Liver (tissue), 9 donors: ENCODE measurements around the gene ANKRD60. TPM values are rescaled to one million over a fixed set of nuclear protein-coding genes. Genes with fewer than 3 reads are reported as not detected.

Source experiments
- DNase-seq: peaks from one replicate; pipeline ENCODE4 v3.0.0-alpha.2; 2017; ENCODE audit warnings: low spot score
- H3K27ac ChIP-seq, 2 donors: one replicate each; pipeline ENCODE4 v1.7.0; 2013; ENCODE audit warnings: inconsistent platforms in 2 of 2, low read length in 2 of 2, control low read depth in 1 of 2, low read depth in 1 of 2, mild to moderate bottlenecking in 1 of 2
- H3K27me3 ChIP-seq, 4 donors: one replicate each; pipeline versions ENCODE4 v1.6.1 to v1.7.0; 2013; ENCODE audit warnings: low read length in 3 of 4, inconsistent platforms in 1 of 4, mild to moderate bottlenecking in 1 of 4, moderate library complexity in 1 of 4; ENCODE audit not compliant: control insufficient read depth in 4 of 4, insufficient read depth in 4 of 4
- H3K36me3 ChIP-seq, 4 donors: one replicate each; pipeline versions ENCODE4 v1.6.1 to v1.7.0; 2013; ENCODE audit warnings: low read length in 3 of 4, mild to moderate bottlenecking in 3 of 4, low read depth in 1 of 4, moderate library complexity in 1 of 4; ENCODE audit not compliant: control insufficient read depth in 4 of 4, insufficient read depth in 3 of 4
- H3K4me1 ChIP-seq, 4 donors: one replicate each; pipeline versions ENCODE4 v1.6.1 to v1.7.0; 2013; ENCODE audit warnings: low read length in 3 of 4, mild to moderate bottlenecking in 3 of 4, moderate library complexity in 1 of 4; ENCODE audit not compliant: control insufficient read depth in 4 of 4, insufficient read depth in 4 of 4
- H3K4me3 ChIP-seq, 3 donors: one replicate each; pipeline versions ENCODE4 v1.6.1 to v1.7.0; 2013; ENCODE audit warnings: low read length in 3 of 3, control low read depth in 1 of 3, low read depth in 1 of 3, mild to moderate bottlenecking in 1 of 3
- H3K9ac ChIP-seq, 2 donors: one replicate each; pipeline ENCODE4 v1.7.0; 2013; ENCODE audit warnings: low read length in 2 of 2, mild to moderate bottlenecking in 2 of 2, moderate library complexity in 2 of 2, control low read depth in 1 of 2, low read depth in 1 of 2
- H3K9me3 ChIP-seq, 4 donors: one replicate each; pipeline versions ENCODE4 v1.6.1 to v1.7.0; 2013; ENCODE audit warnings: low read length in 3 of 4; ENCODE audit not compliant: control insufficient read depth in 4 of 4
- ATF3 ChIP-seq: IDR thresholded peaks from 2 replicates; pipeline ENCODE4 v1.6.1; 2016; ENCODE audit warnings: antibody characterized with exemption
- EGR1 ChIP-seq, 2 donors: IDR thresholded peaks; 2 replicates each; pipeline ENCODE4 v1.6.1; 2016 to 2018; ENCODE audit warnings: antibody characterized with exemption in 2 of 2, low read depth in 2 of 2
- FOXA1 ChIP-seq: IDR thresholded peaks from 2 replicates; pipeline ENCODE4 v1.6.1; 2016; ENCODE audit warnings: antibody characterized with exemption
- FOXA2 ChIP-seq: IDR thresholded peaks from 2 replicates; pipeline ENCODE4 v1.6.1; 2016; ENCODE audit warnings: antibody characterized with exemption
- GABPA ChIP-seq, 2 donors: IDR thresholded peaks in 1 of 2; conservative IDR thresholded peaks in 1 of 2; 2 replicates each; pipeline ENCODE4 v1.6.1; 2016; ENCODE audit warnings: antibody characterized with exemption in 2 of 2, mild to moderate bottlenecking in 1 of 2, moderate library complexity in 1 of 2
- HNF4A ChIP-seq, 2 donors: conservative IDR thresholded peaks; 2 replicates each; pipeline ENCODE4 v1.6.1; 2016; ENCODE audit warnings: antibody characterized with exemption in 2 of 2, mild to moderate bottlenecking in 2 of 2
- HNF4G ChIP-seq: IDR thresholded peaks from 2 replicates; pipeline ENCODE4 v1.6.1; 2016; ENCODE audit warnings: antibody characterized with exemption
- JUND ChIP-seq, 2 donors: IDR thresholded peaks; 2 replicates each; pipeline ENCODE4 v1.6.1; 2016; ENCODE audit warnings: antibody characterized with exemption in 2 of 2
- MAX ChIP-seq: IDR thresholded peaks from 2 replicates; pipeline ENCODE4 v1.6.1; 2016; ENCODE audit warnings: antibody characterized with exemption
- NR2F2 ChIP-seq: IDR thresholded peaks from 2 replicates; pipeline ENCODE4 v1.6.1; 2016; ENCODE audit warnings: antibody characterized with exemption
- RAD21 ChIP-seq, 2 donors: IDR thresholded peaks; 2 replicates each; pipeline ENCODE4 v1.6.1; 2016; ENCODE audit warnings: antibody characterized with exemption in 2 of 2, mild to moderate bottlenecking in 2 of 2
- REST ChIP-seq: IDR thresholded peaks from 2 replicates; pipeline ENCODE4 v1.6.1; 2016; ENCODE audit warnings: antibody characterized with exemption, mild to moderate bottlenecking
- RXRA ChIP-seq, 2 donors: IDR thresholded peaks; 2 replicates each; pipeline ENCODE4 v1.6.1; 2017 to 2018; ENCODE audit warnings: antibody characterized with exemption in 2 of 2, mild to moderate bottlenecking in 1 of 2
- SP1 ChIP-seq: IDR thresholded peaks from 2 replicates; pipeline ENCODE4 v1.6.1; 2018; ENCODE audit warnings: antibody characterized with exemption, mild to moderate bottlenecking
- TAF1 ChIP-seq: conservative IDR thresholded peaks from 2 replicates; pipeline ENCODE4 v1.6.1; 2016; ENCODE audit warnings: antibody characterized with exemption, mild to moderate bottlenecking
- YY1 ChIP-seq: IDR thresholded peaks from 2 replicates; pipeline ENCODE4 v1.6.1; 2016; ENCODE audit warnings: antibody characterized with exemption, mild to moderate bottlenecking
- ZBTB33 ChIP-seq: IDR thresholded peaks from 2 replicates; pipeline ENCODE4 v1.6.1; 2016; ENCODE audit warnings: antibody characterized with exemption
- WGBS: extraction: QIAGEN DNeasy Blood & Tissue Kit; methylation state at CpG from one replicate; pipeline ENCODE4 v1.1.7; 2013; 5-methylcytosine and 5-hydroxymethylcytosine counted together
- polyA plus RNA-seq, 2 donors: library from polyadenylated mRNA; stranded (reverse) in 1 of 2; unstranded in 1 of 2; fragments of 200-250 nt in 1 of 2; fragments of >200 nt in 1 of 2; fragmentation: Nextera tagmentation in 1 of 2; extraction: Ambion mirVana in 1 of 2; gene quantifications; one replicate each; pipeline versions ENCODE4 v1.2.1 to v1.2.3, GENCODE V29; 2013 to 2015
- total RNA-seq, 2 donors: library from RNA; depleted of rRNA; stranded (reverse); fragments of >200 nt; gene quantifications; one replicate each; pipeline ENCODE4 v1.2.3, GENCODE V29; 2014
- donor health status: healthy.
- donor health status: healthy.
- donor health status: healthy.
- donor health status: healthy.
- donor health status: healthy.

ANKRD60 gene
- not detected for total RNA-seq
- polyA plus RNA-seq: not detected

GRCh38 chr20:58228484-58229197, at the start of gene ANKRD60:
ANKRD60 (minus strand) TSS chr20:58228653; CDS start chr20:58228653, 0 bp downstream.
- peaks cover 0 to 17% (median 10%) of the 10 kb centered on the region in 4 donors for H3K27me3 ChIP-seq
- no peak for DNase-seq
- no peak within 1 kb of the TSS for H3K9ac ChIP-seq
- WGBS: 5% methylated on average over 74 of the region's 74 CpGs
- H3K9me3 ChIP-seq: no peaks in the 10 kb centered on the region
- H3K4me3 ChIP-seq: peak within 1 kb of the TSS in 1 of 3 donors; percentile 26
- no peak within 1 kb of the TSS for H3K27ac ChIP-seq
- peaks cover 0 to 1% (median 0%) of the 10 kb centered on the region in 4 donors for H3K36me3 ChIP-seq
- H3K4me1 ChIP-seq: peaks cover 0 to 2% (median 0%) of the 10 kb centered on the region in 4 donors
- TF ChIP-seq MAX (no peak), HNF4A (conservative IDR thresholded peaks at IDR 0.05) (no peak), JUND (IDR thresholded peaks at IDR 0.05) (no peak), SP1 (no peak), FOXA2 (no peak), YY1 (no peak), GABPA (IDR thresholded peaks at IDR 0.05 in 1 of 2, conservative IDR thresholded peaks at IDR 0.05 in 1 of 2) (no peak), FOXA1 (no peak), RAD21 (IDR thresholded peaks at IDR 0.05) (no peak), RXRA (IDR thresholded peaks at IDR 0.05) (no peak), NR2F2 (no peak), TAF1 (no peak), REST (no peak), ATF3 (no peak), ZBTB33 (no peak), HNF4G (no peak), EGR1 (IDR thresholded peaks at IDR 0.05; ENCODE audit: low read depth in 2 of 2) (no peak)
